Heart left ventricle (tissue), 16 donors: ENCODE data around the gene PUS1. TPM values are rescaled to one million over a fixed set of nuclear protein-coding genes. Genes with fewer than 3 reads are reported as not detected.

Source experiments
- ATAC-seq, 4 donors: fragments of 200-7000 bp; cut with Tn5 transposase; one replicate each; pipeline ENCODE4 v1.9.1; 2020 to 2022; ENCODE audit warnings: moderate library complexity in 4 of 4, mild to moderate bottlenecking in 3 of 4, moderate number of reproducible peaks in 1 of 4
- DNase-seq, 5 donors: peaks; one replicate each; pipeline ENCODE4 v3.0.0-alpha.2; 2020
- H3K27ac ChIP-seq, 12 donors: fragments of 200-600 bp; sonication (generic) in 4 of 12; one replicate each; pipeline versions ENCODE4 v1.5.0 to v1.8.0; 2016 to 2022; ENCODE audit warnings: mild to moderate bottlenecking in 2 of 12
- H3K27me3 ChIP-seq, 9 donors: fragments of 200-600 bp; sonication (generic) in 2 of 9; one replicate each; pipeline versions ENCODE4 v1.5.1 to v1.8.0; 2016 to 2022; ENCODE audit warnings: mild to moderate bottlenecking in 3 of 9
- H3K36me3 ChIP-seq, 9 donors: fragments of 200-600 bp; sonication (generic) in 2 of 9; one replicate each; pipeline versions ENCODE4 v1.5.0 to v1.8.0; 2018 to 2022; ENCODE audit warnings: mild to moderate bottlenecking in 2 of 9
- H3K4me1 ChIP-seq, 12 donors: fragments of 200-600 bp; sonication (generic) in 4 of 12; one replicate each; pipeline versions ENCODE4 v1.5.0 to v1.8.0; 2016 to 2022; ENCODE audit warnings: mild to moderate bottlenecking in 3 of 12
- H3K4me3 ChIP-seq, 12 donors: fragments of 200-600 bp; sonication (generic) in 4 of 12; one replicate each; pipeline versions ENCODE4 v1.5.0 to v1.8.0; 2017 to 2022; ENCODE audit warnings: mild to moderate bottlenecking in 9 of 12, moderate library complexity in 4 of 12
- H3K9me3 ChIP-seq, 12 donors: fragments of 200-600 bp; sonication (generic) in 4 of 12; one replicate each; pipeline versions ENCODE4 v1.5.0 to v1.8.0; 2016 to 2022; ENCODE audit warnings: mild to moderate bottlenecking in 1 of 12
- CTCF ChIP-seq, 12 donors: fragments of 200-600 bp; sonication (generic) in 4 of 12; IDR thresholded peaks; one replicate each; pipeline versions ENCODE4 v1.5.0 to v1.8.0; 2018 to 2022; ENCODE audit warnings: antibody characterized with exemption in 12 of 12, mild to moderate bottlenecking in 5 of 12
- POLR2A ChIP-seq, 2 donors: fragments of 450-650 bp; IDR thresholded peaks; one replicate each; pipeline ENCODE4 v1.6.1; 2017; ENCODE audit warnings: antibody characterized with exemption in 2 of 2, mild to moderate bottlenecking in 2 of 2, moderate library complexity in 2 of 2
- WGBS, 4 donors: extraction: QIAGEN DNeasy Blood & Tissue Kit in 2 of 4; methylation state at CpG; one replicate each; pipeline versions ENCODE4 v1.1.5 to v1.1.7; 2013 to 2018; 5-methylcytosine and 5-hydroxymethylcytosine counted together
- intact Hi-C, 10 donors: fragments of 100-400 bp; cut with DNase I; formaldehyde crosslinking; loops; one replicate each; pipeline versions ENCODE4 v1.11.1 to v1.14.2; 2022
- polyA plus RNA-seq, 2 donors: library from polyadenylated mRNA; stranded (reverse); fragments of 200-250 nt; gene quantifications; one replicate each; pipeline ENCODE4 v1.2.3, GENCODE V29; 2013
- total RNA-seq, 9 donors: library from RNA; depleted of rRNA in 2 of 9; stranded (reverse); fragments of >200 nt in 2 of 9; fragmentation: NEBNext Ultra II Directional in 3 of 9; extraction: Animal tissue kit (Norgen Biotek cat#: 25700) in 3 of 9; gene quantifications; one replicate each; pipeline versions ENCODE4 v1.1.0 to v1.2.4, GENCODE V29; 2016 to 2023
- donor health status: ischemic (EF 13 %, LVEDD 7.1; RV severe dilation, severe dysfunction).
- donor health status: healthy with polysubstance abuse.
- donor health status: DM: no; HTN: yes; CAD: no.
- donor health status: DM: no; HTN: no; CAD: no.
- donor health status: ischemic (EF 25% LVEDD 6.9; RV normal size, moderate dysfunction).
- donor health status: ischemic (EF 25% LVEDD 5.7; RV mildly dilated, moderate dysfunction).
- donor health status: healthy.
- donor health status: DM: yes; HTN: yes; CAD: no.
- donor health status: ischemic (EF 35%, LVEDD 5.7; RV mildly dilated, moderate dysfunction).
- donor health status: nonischemic (EF 11% LVEDD 7.7; RV severe dilation, severe dysfunction).
- donor health status: DM: yes; HTN: yes; CAD: no.
- donor health status: PGD.
- donor health status: ischemic (EF 29% LVEDD 5.4; RV normal size, mild dysfunction).
- donor health status: nonischemic (EF 23%, LVEDD 6.1; RV moderate dilation, normal function).

Gene PUS1
- total and polyA plus RNA-seq, 11 donors: 6.1 to 13.5 (median 8.8) TPM

GRCh38 chr12:131940141-131940547 lies 11.1 kb downstream of the PUS1 start:
- no peak for ATAC-seq
- no peak overlapping the region for H3K27ac ChIP-seq
- peak in 1 of 5 donors; percentile 6 for DNase-seq
- intact Hi-C loops: loop anchor here in 4 of 10 donors (10.0 kb wide), 4 partner anchors 85 to 225 kb away; partner anchors contain the start of gene SFSWAP (in 1 of the 4)
- no peaks in the 10 kb centered on the region for H3K27me3 ChIP-seq
- no peaks in the 10 kb centered on the region for H3K4me1 ChIP-seq
- no peaks in the 10 kb centered on the region for H3K9me3 ChIP-seq
- peaks cover 0 to 88% (median 50%) of the 10 kb centered on the region in 9 donors for H3K36me3 ChIP-seq
- TF ChIP-seq CTCF (IDR thresholded peaks at IDR 0.05): no peak
- TF ChIP-seq POLR2A (IDR thresholded peaks at IDR 0.05): no peak
- no peak overlapping the region for H3K4me3 ChIP-seq
- WGBS, 4 donors: 89 to 92% (median 90%) methylated on average over 8 of the region's 8 CpGs

- no peaks in the 10 kb centered on the region for H3K9me3 ChIP-seq
- no peaks in the 10 kb centered on the region for H3K4me1 ChIP-seq
- peaks cover 0 to 77% (median 46%) of the 10 kb centered on the region in 9 donors for H3K36me3 ChIP-seq
- intact Hi-C loops: loop anchor here in 4 of 10 donors (10.0 kb wide), 4 partner anchors 87 to 227 kb away; partner anchors contain the start of gene SFSWAP (in 1 of the 4)
- TF ChIP-seq CTCF (IDR thresholded peaks at IDR 0.05): no peak
- TF ChIP-seq POLR2A (IDR thresholded peaks at IDR 0.05): no peak
- ATAC-seq (no peak), DNase-seq (peak in 1 of 5 donors; percentile 16)
- WGBS, 4 donors: 94 to 97% (median 95%) methylated on average over 30 to 46 of the region's 46 CpGs
- no peaks in the 10 kb centered on the region for H3K27me3 ChIP-seq
- no peak overlapping the region for H3K27ac ChIP-seq
- H3K4me3 ChIP-seq: no peak overlapping the region
Measured at GRCh38 chr12:131941116-131941986, 12.3 kb downstream of the PUS1 start.

GRCh38 chr12:131941987-131942341 lies 12.9 kb downstream of the PUS1 start:
- Histone ChIP-seq H3K4me3 (no peak overlapping the region), H3K4me1 (no peaks in the 10 kb centered on the region), H3K27ac (no peak overlapping the region), H3K36me3 (peaks cover 0 to 75% (median 46%) of the 10 kb centered on the region in 9 donors), H3K27me3 (no peaks in the 10 kb centered on the region), H3K9me3 (no peaks in the 10 kb centered on the region)
- no peak for ATAC-seq
- WGBS, 4 donors: 93 to 97% (median 94%) methylated on average over 6 to 7 of the region's 7 CpGs
- intact Hi-C loops: loop anchor here in 4 of 10 donors (10.0 kb wide), 4 partner anchors 87 to 227 kb away; partner anchors contain the start of gene SFSWAP (in 1 of the 4)
- peak in 1 of 5 donors; percentile 9 for DNase-seq
- no peak for TF ChIP-seq CTCF (IDR thresholded peaks at IDR 0.05)

GRCh38 chr12:131942671-131943070 lies 13.6 kb downstream of the PUS1 start:
- Histone ChIP-seq H3K36me3 (peaks cover 0 to 73% (median 42%) of the 10 kb centered on the region in 9 donors), H3K4me3 (no peak overlapping the region), H3K27me3 (no peaks in the 10 kb centered on the region), H3K9me3 (no peaks in the 10 kb centered on the region), H3K4me1 (peaks cover 0 to 4% (median 0%) of the 10 kb centered on the region in 12 donors), H3K27ac (no peak overlapping the region)
- DNase-seq: peak in 1 of 5 donors; percentile 10
- no peak for ATAC-seq
- WGBS, 4 donors: 93 to 96% (median 94%) methylated on average over 12 of the region's 12 CpGs
- intact Hi-C loops: loop anchor here in 4 of 10 donors (10.0 kb wide), 4 partner anchors 88 to 228 kb away; partner anchors contain the start of gene SFSWAP (in 1 of the 4)
- TF ChIP-seq POLR2A (IDR thresholded peaks at IDR 0.05) (no peak), CTCF (IDR thresholded peaks at IDR 0.05) (no peak)
